Retinal pigment epithelial cell (primary cell): ENCODE measurements around the gene LCOR.

Experiments used
- DNase-seq: peaks from one replicate; pipeline ENCODE4 v3.0.0-alpha.2; 2010; ENCODE audit warnings: low read depth
- H3K4me3 ChIP-seq: 2 replicates; pipeline ENCODE4 v1.5.1; 2011; ENCODE audit warnings: mild to moderate bottlenecking, low read length, control low read depth, moderate library complexity
- TF ChIP-seq, protein P1 (sequence below): conservative IDR thresholded peaks from 2 replicates; pipeline ENCODE4 v1.5.1; 2011; ENCODE audit warnings: low read depth, low read length, control low read depth, inconsistent platforms

Gene LCOR

GRCh38 chr10:96986200-96986856 is 154.2 kb downstream of the LCOR start:
- DNase-seq = no peak
- H3K4me3 ChIP-seq = no peak overlapping the region
- TF ChIP-seq, protein P1, sequence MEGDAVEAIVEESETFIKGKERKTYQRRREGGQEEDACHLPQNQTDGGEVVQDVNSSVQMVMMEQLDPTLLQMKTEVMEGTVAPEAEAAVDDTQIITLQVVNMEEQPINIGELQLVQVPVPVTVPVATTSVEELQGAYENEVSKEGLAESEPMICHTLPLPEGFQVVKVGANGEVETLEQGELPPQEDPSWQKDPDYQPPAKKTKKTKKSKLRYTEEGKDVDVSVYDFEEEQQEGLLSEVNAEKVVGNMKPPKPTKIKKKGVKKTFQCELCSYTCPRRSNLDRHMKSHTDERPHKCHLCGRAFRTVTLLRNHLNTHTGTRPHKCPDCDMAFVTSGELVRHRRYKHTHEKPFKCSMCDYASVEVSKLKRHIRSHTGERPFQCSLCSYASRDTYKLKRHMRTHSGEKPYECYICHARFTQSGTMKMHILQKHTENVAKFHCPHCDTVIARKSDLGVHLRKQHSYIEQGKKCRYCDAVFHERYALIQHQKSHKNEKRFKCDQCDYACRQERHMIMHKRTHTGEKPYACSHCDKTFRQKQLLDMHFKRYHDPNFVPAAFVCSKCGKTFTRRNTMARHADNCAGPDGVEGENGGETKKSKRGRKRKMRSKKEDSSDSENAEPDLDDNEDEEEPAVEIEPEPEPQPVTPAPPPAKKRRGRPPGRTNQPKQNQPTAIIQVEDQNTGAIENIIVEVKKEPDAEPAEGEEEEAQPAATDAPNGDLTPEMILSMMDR = no peak

- DNase-seq = no peak
- TF ChIP-seq, protein P1 = no peak
- H3K4me3 ChIP-seq = no peak overlapping the region
Observed at GRCh38 chr10:96987141-96987841, 155.2 kb downstream of the LCOR start.

GRCh38 chr10:96987842-96988175 is 155.7 kb downstream of the LCOR start:
- no peak overlapping the region for H3K4me3 ChIP-seq
- TF ChIP-seq, protein P1 = no peak
- DNase-seq = no peak

DNA sequence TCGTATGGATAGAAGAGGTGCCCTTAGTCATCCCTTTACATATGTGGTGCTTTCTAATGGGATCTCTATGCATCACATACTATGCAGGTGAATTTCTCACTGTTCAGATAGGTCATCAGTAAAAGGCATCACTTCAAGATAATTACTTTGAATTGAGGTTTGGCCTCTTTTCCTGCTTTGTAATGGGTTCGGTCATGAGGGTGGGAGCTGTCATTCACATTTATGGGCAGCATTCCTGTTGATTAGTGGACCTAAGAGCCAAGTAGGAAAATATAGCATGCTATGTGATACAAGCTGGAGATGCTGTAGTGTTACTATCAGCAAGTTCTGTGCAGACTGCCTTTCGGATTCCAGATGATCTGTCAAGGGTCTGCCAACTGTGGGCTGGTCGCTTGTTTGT is 156.3 kb downstream of the LCOR start:
- H3K4me3 ChIP-seq = no peak overlapping the region
- DNase-seq = no peak
- TF ChIP-seq, protein P1 = no peak

DNA sequence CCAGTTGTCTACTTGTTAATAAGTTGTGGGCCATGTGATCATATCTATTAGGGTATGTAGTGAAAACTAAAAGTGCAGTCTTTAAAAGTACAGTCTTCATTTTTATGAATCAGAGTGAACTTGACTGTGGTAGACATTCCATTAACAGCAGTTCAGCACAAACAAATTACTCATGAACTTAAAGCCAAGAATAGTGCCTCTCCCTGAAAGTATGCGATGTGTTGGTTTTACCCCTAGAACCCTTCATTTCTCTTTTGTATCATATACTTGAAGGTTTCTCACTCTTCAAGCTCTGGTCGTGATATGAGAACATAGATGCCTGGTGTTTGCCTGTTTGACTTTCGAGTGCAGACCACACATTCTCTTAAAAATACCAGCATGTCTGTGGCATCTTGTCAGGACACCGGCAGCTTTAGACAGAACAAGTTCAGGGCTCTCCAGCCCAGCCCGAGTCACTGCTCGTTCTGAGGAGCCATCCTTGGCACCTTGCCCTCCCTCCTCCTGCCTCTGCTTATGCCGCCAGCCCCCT is 159.3 kb downstream of the LCOR start:
- peak; percentile 34 for DNase-seq
- TF ChIP-seq, protein P1 = no peak
- no peak overlapping the region for H3K4me3 ChIP-seq

GRCh38 chr10:96992721-96993120 is 160.6 kb downstream of the LCOR start:
- DNase-seq = no peak

More at GRCh38 chr10:96992721-96993120, 160.6 kb downstream of the LCOR start:
- no peak overlapping the region for H3K4me3 ChIP-seq
- TF ChIP-seq, protein P1 = no peak
